NCI-H446 treated with DMSO at 0.1 percent for 48 hours (cell line): ENCODE data around the gene GALNT16.
A peak's percentile ranks its signal among the peaks of the same experiment; 100 is the strongest.
"Not testable (repeated sequence)": the region's sequence is repeated elsewhere in the genome, so short reads cannot be mapped to it uniquely, and the experiment has no call there.

ENCODE experiments used
- DNase-seq: peaks from one replicate; lab custom pipeline; 2025; lab: John Stamatoyannopoulos, UW

GALNT16 gene

GRCh38 chr14:69260190-69260860 is 367 bp downstream of the GALNT16 start:
- no peak for DNase-seq

GRCh38 chr14:69260861-69261564 is 1.1 kb downstream of the GALNT16 start:
- DNase-seq: no peak

GRCh38 chr14:69261761-69262331 is 1.9 kb downstream of the GALNT16 start:
- peak; percentile 33 for DNase-seq

GRCh38 chr14:69262516-69262915 is 2.6 kb downstream of the GALNT16 start:
- DNase-seq: no peak

- peak; percentile 82 for DNase-seq
These were observed 3.4 kb downstream of the GALNT16 start for GRCh38 chr14:69263364-69263763.

GRCh38 chr14:69263771-69264170 is 3.8 kb downstream of the GALNT16 start:
- DNase-seq: no peak

- no peak for DNase-seq
These were observed 6.8 kb downstream of the GALNT16 start for GRCh38 chr14:69266572-69267345.

- no peak for DNase-seq
These were observed 7.5 kb downstream of the GALNT16 start for GRCh38 chr14:69267492-69267891.

- DNase-seq: no peak
These were observed 8.3 kb downstream of the GALNT16 start for GRCh38 chr14:69268223-69268622.

- DNase-seq: no peak
These were observed 8.8 kb downstream of the GALNT16 start for GRCh38 chr14:69268763-69269162.

- DNase-seq: no peak
These were observed 9.4 kb downstream of the GALNT16 start for GRCh38 chr14:69269381-69269780.

GRCh38 chr14:69270097-69270496 is 10.1 kb downstream of the GALNT16 start:
- no peak for DNase-seq

GRCh38 chr14:69270795-69271708 is 11.1 kb downstream of the GALNT16 start:
- DNase-seq: no peak

- no peak for DNase-seq
These were observed 14.4 kb downstream of the GALNT16 start for GRCh38 chr14:69274321-69274720.

GRCh38 chr14:69275331-69275730 is 15.4 kb downstream of the GALNT16 start:
- DNase-seq: no peak

- not testable (repeated sequence) for DNase-seq
These were observed 17.4 kb downstream of the GALNT16 start for GRCh38 chr14:69277356-69277755.

GRCh38 chr14:69280746-69281291 is 20.9 kb downstream of the GALNT16 start:
- DNase-seq: no peak

GRCh38 chr14:69281450-69282169 is 21.7 kb downstream of the GALNT16 start:
- no peak for DNase-seq

- DNase-seq: no peak
These were observed 22.5 kb downstream of the GALNT16 start for GRCh38 chr14:69282448-69282847.

GRCh38 chr14:69284170-69284569 is 24.2 kb downstream of the GALNT16 start:
- no peak for DNase-seq
